Activated T-cell treated with anti-CD3 and anti-CD28 coated beads for 48 hours (primary cell): ENCODE data around the gene NUCB1.

Experiments
- DNase-seq: peaks from one replicate; pipeline ENCODE4 v3.0.0-alpha.2; 2020; ENCODE audit warnings: low read depth

NUCB1 gene

GRCh38 chr19:48963371-48964204, 63.5 kb downstream of the NUCB1 start:
- DNase-seq, result peak; percentile 75

GRCh38 chr19:48964205-48965039, 64.3 kb downstream of the NUCB1 start:
- no peak for DNase-seq

GRCh38 chr19:48965040-48965805, 65.1 kb downstream of the NUCB1 start, which contains the start of gene FTL:
Gene FTL (plus strand): TSS chr19:48965309. CDS start chr19:48965508, 199 bp downstream.
- peak; percentile 92 for DNase-seq

- DNase-seq, result peak; percentile 82
These were observed 65.9 kb downstream of the NUCB1 start for GRCh38 chr19:48965806-48966540.

- DNase-seq, result no peak
These were observed 66.6 kb downstream of the NUCB1 start for GRCh38 chr19:48966541-48967345.

GRCh38 chr19:48967346-48968178, 67.5 kb downstream of the NUCB1 start:
- DNase-seq, result no peak

GRCh38 chr19:48968179-48968661, 68.1 kb downstream of the NUCB1 start:
- no peak for DNase-seq

GRCh38 chr19:48968813-48969218, 68.7 kb downstream of the NUCB1 start:
- no peak for DNase-seq

GRCh38 chr19:48969276-48970138, 69.4 kb downstream of the NUCB1 start:
- no peak for DNase-seq

- no peak for DNase-seq
These were observed 70.1 kb downstream of the NUCB1 start for GRCh38 chr19:48970139-48970766.

GRCh38 chr19:48970923-48971395, 70.8 kb downstream of the NUCB1 start:
- peak; percentile 76 for DNase-seq
